GM12872 (cell line): Measurements from ENCODE around the gene PLXNA4.

Experiments
- TF ChIP-seq, protein P1 (sequence below): IDR thresholded peaks from 3 replicates; pipeline ENCODE4 v1.5.1; 2011; ENCODE audit warnings: low read depth, mild to moderate bottlenecking, low read length, moderate library complexity; ENCODE audit not compliant: insufficient read depth

Gene PLXNA4

DNA sequence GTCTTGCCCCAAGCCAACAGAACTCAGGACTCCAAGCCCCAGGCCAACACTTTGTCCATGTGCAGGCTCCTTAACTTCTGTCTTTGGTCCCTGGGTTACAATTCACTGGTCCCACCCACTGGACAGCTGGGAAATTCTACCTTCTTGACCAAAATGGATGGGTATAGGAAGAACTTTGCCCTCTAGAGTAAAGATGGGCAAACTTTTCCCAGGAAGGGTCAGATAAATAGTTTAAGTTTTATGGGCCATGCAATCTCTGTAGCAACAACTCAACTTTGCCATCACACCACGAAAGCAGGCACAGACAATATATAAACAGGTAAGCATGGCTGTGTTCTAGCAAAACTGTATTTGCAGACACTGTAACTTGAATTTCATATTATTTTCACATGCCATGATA lies 147.1 kb downstream of the PLXNA4 start:
- TF ChIP-seq, protein P1, sequence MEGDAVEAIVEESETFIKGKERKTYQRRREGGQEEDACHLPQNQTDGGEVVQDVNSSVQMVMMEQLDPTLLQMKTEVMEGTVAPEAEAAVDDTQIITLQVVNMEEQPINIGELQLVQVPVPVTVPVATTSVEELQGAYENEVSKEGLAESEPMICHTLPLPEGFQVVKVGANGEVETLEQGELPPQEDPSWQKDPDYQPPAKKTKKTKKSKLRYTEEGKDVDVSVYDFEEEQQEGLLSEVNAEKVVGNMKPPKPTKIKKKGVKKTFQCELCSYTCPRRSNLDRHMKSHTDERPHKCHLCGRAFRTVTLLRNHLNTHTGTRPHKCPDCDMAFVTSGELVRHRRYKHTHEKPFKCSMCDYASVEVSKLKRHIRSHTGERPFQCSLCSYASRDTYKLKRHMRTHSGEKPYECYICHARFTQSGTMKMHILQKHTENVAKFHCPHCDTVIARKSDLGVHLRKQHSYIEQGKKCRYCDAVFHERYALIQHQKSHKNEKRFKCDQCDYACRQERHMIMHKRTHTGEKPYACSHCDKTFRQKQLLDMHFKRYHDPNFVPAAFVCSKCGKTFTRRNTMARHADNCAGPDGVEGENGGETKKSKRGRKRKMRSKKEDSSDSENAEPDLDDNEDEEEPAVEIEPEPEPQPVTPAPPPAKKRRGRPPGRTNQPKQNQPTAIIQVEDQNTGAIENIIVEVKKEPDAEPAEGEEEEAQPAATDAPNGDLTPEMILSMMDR, result no peak

DNA sequence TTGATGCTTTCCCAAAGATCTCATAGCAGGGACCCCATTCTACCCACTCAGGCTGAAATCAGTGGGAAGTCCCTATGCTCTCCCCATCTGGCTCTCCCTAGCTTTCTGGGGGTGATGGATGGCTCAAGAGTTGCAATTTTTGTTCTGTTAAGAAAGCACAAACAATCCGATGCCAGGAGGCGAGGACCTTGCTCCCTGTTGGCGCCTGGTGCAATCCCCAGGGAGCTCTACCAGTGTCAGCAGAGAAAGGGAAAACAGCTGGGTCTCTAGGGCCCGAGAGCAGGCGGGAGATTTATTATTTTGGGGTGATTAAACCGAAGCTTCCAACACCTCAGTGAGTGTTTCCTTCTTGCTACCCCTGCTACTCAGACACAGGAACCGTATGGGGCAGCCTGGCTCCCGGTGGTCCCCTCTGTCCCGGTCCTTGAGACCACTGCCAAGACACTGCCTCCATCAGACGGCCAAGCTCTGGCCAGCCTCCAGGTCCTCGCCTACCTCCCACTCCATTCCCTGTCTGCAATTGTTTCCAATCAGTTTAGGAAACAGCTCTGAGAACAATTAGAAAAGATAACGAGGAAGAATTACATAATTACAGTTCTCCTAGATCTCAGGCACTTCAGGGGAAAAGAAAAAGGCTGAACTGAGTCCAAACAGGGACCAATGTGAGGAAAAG lies 147.9 kb downstream of the PLXNA4 start:
- TF ChIP-seq, protein P1, result no peak

DNA sequence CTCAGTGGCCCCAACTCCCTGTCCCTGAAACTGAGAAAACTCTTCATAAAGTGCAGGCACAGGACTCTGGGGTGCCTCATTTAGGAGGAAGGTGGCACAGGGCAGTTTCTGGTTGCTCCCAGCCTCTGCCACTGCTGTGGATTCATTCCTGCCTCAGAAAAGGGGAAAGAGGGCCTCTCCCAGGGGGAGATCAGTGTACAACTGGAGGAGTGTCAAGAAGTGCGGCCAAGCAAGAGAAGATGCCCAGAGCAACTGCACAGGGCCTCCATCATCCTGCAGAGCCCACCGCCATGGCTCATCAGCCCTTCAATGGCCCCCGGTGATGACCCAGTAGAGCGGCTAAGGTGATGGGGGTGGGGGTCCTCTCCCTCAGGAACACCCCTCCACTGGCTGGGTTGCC lies 150.3 kb downstream of the PLXNA4 start:
- TF ChIP-seq, protein P1, result no peak

DNA sequence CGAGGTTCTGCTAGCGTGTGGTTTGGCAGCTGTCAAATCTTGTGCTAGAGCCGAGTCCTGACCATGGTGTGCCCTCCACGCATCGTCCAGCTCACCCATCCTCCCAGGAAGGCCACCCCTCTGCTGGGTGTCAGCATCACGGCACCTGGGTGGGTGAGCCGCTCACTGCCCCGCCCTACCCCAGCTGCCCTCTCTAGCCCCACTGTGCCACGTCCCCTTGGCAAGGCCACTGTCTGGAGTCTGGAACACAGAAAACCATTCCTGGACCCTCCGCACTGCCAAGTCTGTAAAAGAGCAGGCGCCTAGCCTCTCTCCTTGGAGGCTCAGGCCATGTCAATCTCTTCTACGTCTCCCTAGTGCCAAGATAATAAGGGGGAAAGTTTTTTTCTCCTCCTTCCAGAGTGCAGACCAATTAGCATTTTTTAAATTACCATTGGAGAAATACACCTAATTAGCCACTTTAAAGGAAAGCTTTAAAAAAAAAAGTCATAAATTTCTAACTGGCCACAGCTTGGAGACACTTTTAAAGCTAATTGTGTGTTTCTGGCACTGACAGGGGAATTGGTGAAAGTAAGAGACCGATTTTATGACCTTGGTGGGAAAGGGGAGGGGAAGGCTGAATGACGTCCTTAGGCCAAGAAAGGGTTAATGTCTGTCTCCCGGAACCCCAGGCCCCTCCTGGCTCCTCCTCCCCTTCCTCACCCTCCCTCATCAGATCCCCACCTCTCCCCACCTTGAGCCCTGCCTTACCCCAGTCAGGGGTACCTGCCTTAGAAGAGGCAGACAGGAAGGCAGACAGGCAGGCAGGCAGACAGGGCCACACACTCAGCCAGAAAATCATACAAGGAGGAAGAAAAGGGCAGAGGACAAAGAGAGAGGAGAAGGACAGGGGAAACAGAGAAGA lies 151.2 kb downstream of the PLXNA4 start:
- TF ChIP-seq, protein P1, result no peak

DNA sequence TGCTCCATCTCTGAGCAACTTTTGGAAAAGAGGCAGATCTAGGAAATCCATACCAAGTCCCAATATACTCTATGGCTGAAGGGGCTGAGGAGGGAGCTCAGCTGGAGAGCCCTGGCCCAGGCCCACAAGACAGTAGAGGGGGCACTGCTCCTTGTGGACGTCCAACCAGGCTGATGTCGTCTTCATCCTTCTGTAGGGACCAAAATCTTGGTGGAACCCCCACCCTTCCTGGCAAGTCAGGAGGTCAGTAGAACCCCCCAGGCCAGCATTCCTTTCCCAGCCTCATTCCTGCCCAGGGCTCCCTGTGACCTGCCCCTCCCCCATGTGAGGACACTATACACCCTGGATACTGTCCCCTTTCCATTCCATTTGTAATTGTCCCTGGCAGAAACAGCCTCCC lies 152.0 kb downstream of the PLXNA4 start:
- TF ChIP-seq, protein P1, result no peak

DNA sequence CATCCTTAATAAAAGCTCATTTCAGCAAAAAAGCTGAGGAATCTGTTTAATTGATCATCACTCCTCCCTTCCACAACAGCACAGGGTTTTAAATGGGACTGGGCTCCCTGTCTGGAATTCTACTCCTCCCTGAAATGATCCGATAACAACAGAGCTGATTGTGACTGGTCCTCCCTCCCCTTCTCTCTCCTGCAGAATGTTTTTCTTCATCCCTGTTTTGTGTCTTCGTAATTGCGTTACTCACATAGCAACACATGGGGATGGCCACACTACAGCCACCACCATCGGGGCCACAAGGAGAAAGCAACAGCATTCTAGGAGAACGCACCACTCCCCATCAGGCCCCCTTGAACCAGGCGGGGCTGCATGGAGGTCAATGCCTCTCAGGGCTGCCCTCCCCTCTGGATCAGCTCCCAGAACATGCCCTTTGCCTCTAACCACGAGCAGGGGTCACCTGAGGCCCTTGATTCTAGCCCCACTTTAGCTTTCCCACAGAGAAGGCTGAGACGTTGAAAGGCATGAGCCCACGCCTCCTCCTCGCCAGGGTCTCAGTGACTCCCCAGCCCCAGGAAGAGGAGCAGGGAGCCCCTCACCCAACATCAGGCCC lies 152.6 kb downstream of the PLXNA4 start:
- TF ChIP-seq, protein P1, result no peak

DNA sequence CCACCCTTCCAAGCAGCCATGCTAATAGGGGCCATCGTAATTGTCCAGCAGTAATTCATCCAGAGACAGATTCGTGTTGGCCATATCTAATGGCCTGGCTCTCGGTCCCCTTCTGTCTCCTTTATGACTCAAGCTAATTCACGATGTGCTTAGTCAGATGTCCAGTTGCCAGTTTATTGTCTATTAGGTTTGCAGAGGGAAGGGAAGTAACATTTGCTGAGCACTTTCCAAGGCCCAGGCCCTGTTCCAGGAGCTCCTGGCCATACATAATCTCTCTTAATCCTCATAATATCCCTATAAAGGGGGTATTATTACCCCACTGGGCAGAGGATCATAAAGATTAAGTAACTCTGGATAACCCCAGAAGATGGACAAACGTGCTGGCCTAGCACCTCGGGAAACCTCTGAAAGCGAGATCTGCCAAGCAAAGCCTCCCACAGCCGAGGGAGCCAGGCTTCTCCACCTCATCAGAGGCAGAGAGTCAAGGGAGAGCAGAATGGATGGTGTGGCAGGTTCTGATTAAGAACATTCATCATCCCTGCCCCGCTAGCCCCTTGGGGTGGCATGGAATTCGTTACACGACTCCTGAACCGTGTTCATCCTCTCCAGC lies 153.7 kb downstream of the PLXNA4 start:
- TF ChIP-seq, protein P1, result no peak
